Naive thymus-derived CD4-positive, alpha-beta T cell (primary cell): ENCODE results near the gene CCR1. TPM values are rescaled to one million over a fixed set of nuclear protein-coding genes. Genes with fewer than 3 reads are reported as not detected.

Experiments used
- ATAC-seq: fragments of 150-1000 bp; cut with Tn5 transposase; 2 replicates; pipeline ENCODE4 v1.10.0; 2021; ENCODE audit warnings: mild to moderate bottlenecking, moderate library complexity
- CTCF ChIA-PET: fragments of 350-600 bp; sonication (Branson Sonifier 250); formaldehyde crosslinking; loops from one replicate; lab custom pipeline; 2021; ENCODE audit warnings: antibody characterized with exemption; lab: Charles Lee
- POLR2A ChIA-PET: fragments of 350-600 bp; sonication (Branson Sonifier 250); formaldehyde crosslinking; loops from one replicate; lab custom pipeline; 2021; ENCODE audit warnings: antibody characterized with exemption, inconsistent platforms; lab: Charles Lee
- DNase-seq, 9 donors: peaks; one replicate each; pipeline versions ENCODE4 v3.0.0 to v3.0.0-alpha.2; 2020 to 2022; ENCODE audit warnings: mixed read lengths in 1 of 9
- H3K27ac ChIP-seq: one replicate; pipeline ENCODE4 v1.7.0; 2013; ENCODE audit warnings: mild to moderate bottlenecking, low read depth, low read length, moderate library complexity
- H3K27me3 ChIP-seq, 2 donors: one replicate each; pipeline ENCODE4 v1.7.0; 2013; ENCODE audit warnings: low read length in 2 of 2, mild to moderate bottlenecking in 2 of 2, moderate library complexity in 2 of 2; ENCODE audit not compliant: control insufficient read depth in 2 of 2, insufficient read depth in 2 of 2
- H3K36me3 ChIP-seq, 3 experiments: 1 replicate in 2 of 3; 2 replicates in 1 of 3; pipeline ENCODE4 v1.7.0; 2013; ENCODE audit warnings: low read length in 3 of 3, mild to moderate bottlenecking in 3 of 3, moderate library complexity in 1 of 3; ENCODE audit not compliant: insufficient read depth in 3 of 3, control insufficient read depth in 2 of 3
- H3K4me1 ChIP-seq, 2 donors: one replicate each; pipeline ENCODE4 v1.7.0; 2013; ENCODE audit warnings: low read length in 2 of 2, mild to moderate bottlenecking in 2 of 2, moderate library complexity in 1 of 2; ENCODE audit not compliant: control insufficient read depth in 2 of 2, insufficient read depth in 2 of 2
- H3K4me3 ChIP-seq: 2 replicates; pipeline ENCODE4 v1.7.0; 2013; ENCODE audit warnings: mild to moderate bottlenecking, low read length
- H3K9me3 ChIP-seq, 3 experiments: 1 replicate in 2 of 3; 2 replicates in 1 of 3; pipeline ENCODE4 v1.7.0; 2013; ENCODE audit warnings: low read length in 3 of 3; ENCODE audit not compliant: control insufficient read depth in 2 of 3
- H3K27ac Mint-ChIP-seq, 9 donors: one replicate each; pipeline ENCODE4 v1.8.0; 2020 to 2022; ENCODE audit warnings: mixed read lengths in 9 of 9, mild to moderate bottlenecking in 8 of 9, moderate library complexity in 5 of 9, inconsistent platforms in 2 of 9
- H3K27me3 Mint-ChIP-seq, 5 donors: one replicate each; pipeline ENCODE4 v1.8.0; 2021 to 2022; ENCODE audit warnings: mixed read lengths in 5 of 5, mild to moderate bottlenecking in 1 of 5
- H3K36me3 Mint-ChIP-seq, 5 donors: one replicate each; pipeline ENCODE4 v1.8.0; 2020 to 2022; ENCODE audit warnings: mixed read lengths in 5 of 5, mild to moderate bottlenecking in 3 of 5, inconsistent platforms in 1 of 5
- H3K4me1 Mint-ChIP-seq, 7 donors: one replicate each; pipeline ENCODE4 v1.8.0; 2020 to 2022; ENCODE audit warnings: mixed read lengths in 7 of 7, mild to moderate bottlenecking in 3 of 7, inconsistent platforms in 1 of 7
- H3K4me3 Mint-ChIP-seq, 10 donors: one replicate each; pipeline ENCODE4 v1.8.0; 2020 to 2022; ENCODE audit warnings: mild to moderate bottlenecking in 10 of 10, mixed read lengths in 10 of 10, moderate library complexity in 6 of 10, inconsistent platforms in 2 of 10
- H3K9me3 Mint-ChIP-seq, 11 donors: one replicate each; pipeline ENCODE4 v1.8.0; 2020 to 2022; ENCODE audit warnings: mixed read lengths in 11 of 11, mild to moderate bottlenecking in 4 of 11, inconsistent platforms in 1 of 11, moderate library complexity in 1 of 11
- intact Hi-C, 2 donors: fragments of 100-400 bp; cut with micrococcal nuclease; formaldehyde crosslinking; loops; one replicate each; pipeline ENCODE4 v1.15.1; 2023
- polyA plus RNA-seq, 2 donors: library from polyadenylated mRNA; unstranded; fragments of 300-500 nt; fragmentation: Illumina TruSeq; gene quantifications; one replicate each; pipeline ENCODE4 v1.2.3, GENCODE V29; 2021
- total RNA-seq, 6 experiments: library from RNA in 5 of 6; stranded (reverse) in 5 of 6; gene quantifications; 1 replicate in 5 of 6; 2 replicates in 1 of 6; pipeline ENCODE4 v1.2.3 and lab custom pipeline; 2021 to 2026

The CCR1 gene
- total and polyA plus RNA-seq, 7 experiments from 2014 or later: 0.08 to 27.6 (median 2.6) TPM

DNA sequence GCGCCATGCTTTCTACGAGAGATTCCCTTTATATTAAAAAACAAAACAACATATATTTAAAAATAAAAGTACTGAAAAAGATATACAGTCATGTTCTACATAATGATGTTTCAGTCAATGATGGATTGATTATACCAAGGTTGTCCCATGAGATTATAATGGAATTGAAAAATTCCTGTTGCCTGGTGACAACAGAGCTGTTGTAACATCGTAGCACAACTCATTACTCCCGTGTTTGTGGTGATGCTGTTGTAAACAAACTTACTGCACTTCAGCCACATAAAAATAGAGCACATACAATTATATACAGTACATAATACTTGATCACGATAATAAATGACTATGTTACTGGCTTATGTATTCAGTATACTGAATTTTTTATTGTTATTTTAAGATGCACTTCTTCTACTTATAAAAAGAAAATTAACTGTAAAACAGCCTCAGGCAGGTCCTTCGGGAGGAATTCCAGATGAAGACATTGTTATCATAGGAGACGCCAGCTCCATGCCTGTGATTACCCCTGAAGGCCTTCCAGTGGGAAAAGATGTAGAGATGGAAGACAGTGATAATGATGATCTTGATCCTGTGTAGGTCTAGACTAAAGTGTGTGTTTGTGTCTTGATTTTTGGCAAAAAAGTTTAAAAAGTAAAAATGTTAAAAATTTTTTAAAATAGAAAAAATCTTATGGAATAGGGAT, 11.7 kb downstream of the CCR1 start:
- CTCF ChIA-PET: interaction anchor here (0.6 to 1.0 kb wide), 2 partner anchors 17 to 102 kb away, joined by 3 to 4 read pairs; no protein-coding TSS in a partner anchor
- H3K36me3 Mint-ChIP-seq: peaks cover 0 to 38% (median 12%) of the 10 kb centered on the region in 5 donors

DNA sequence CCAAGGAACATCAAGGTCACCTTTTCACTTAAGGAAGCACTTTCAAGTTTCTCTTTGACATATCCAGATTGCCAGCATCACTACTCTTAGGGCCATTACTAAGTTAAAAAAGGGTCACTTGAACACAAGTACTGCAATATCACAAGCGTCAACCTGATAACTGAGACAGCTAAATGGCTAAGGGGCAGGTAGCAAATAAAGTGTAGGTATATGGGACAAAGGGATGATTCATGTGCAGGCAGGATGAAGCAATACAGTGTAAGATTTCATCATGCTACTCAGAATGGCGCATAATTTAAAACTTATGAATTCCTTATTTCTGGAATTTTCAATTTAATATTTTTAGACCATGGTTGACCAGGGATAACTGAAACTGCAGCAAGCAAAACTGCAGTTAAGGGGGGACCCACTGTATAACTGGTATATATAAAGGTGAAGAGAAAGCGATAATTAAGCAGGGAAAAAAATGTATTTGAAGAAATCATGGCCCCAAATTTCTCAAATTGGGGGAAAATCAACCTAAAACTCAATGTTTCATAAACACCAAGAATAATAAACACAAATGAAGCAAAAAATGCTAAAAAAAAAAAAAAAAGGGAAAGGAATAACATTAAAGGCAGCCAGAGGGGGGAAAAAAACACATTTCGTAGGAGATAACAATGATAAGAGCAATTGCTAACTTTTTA, 13.1 kb downstream of the CCR1 start:
- CTCF ChIA-PET: no interaction called here
- intact Hi-C loops: no loop called here
- Histone ChIP-seq H3K9me3 (peaks cover 0 to 6% (median 3%) of the 10 kb centered on the region in 3 experiments), H3K4me3 (no peak overlapping the region), H3K4me1 (no peaks in the 10 kb centered on the region), H3K27ac (no peak overlapping the region), H3K36me3 (no peaks in the 10 kb centered on the region), H3K27me3 (no peaks in the 10 kb centered on the region)
- Mint-ChIP-seq H3K9me3 (peaks cover 6 to 43% (median 24%) of the 10 kb centered on the region in 11 donors), H3K4me1 (peaks cover 0 to 3% (median 0%) of the 10 kb centered on the region in 7 donors), H3K36me3 (peaks cover 0 to 31% (median 12%) of the 10 kb centered on the region in 5 donors), H3K27me3 (peaks cover 5 to 31% (median 10%) of the 10 kb centered on the region in 5 donors), H3K4me3 (no peak overlapping the region), H3K27ac (no peak overlapping the region)
- no peak for DNase-seq
- POLR2A ChIA-PET: no interaction called here
- ATAC-seq: no peak

More for the DNA sequence above, 11.7 kb downstream of the CCR1 start:
- Histone ChIP-seq H3K36me3 (no peaks in the 10 kb centered on the region), H3K27me3 (no peaks in the 10 kb centered on the region), H3K9me3 (peaks cover 0 to 6% (median 3%) of the 10 kb centered on the region in 3 experiments), H3K27ac (no peak overlapping the region), H3K4me3 (no peak overlapping the region), H3K4me1 (no peaks in the 10 kb centered on the region)
- Mint-ChIP-seq H3K4me1 (peaks cover 0 to 5% (median 0%) of the 10 kb centered on the region in 7 donors), H3K27ac (no peak overlapping the region), H3K4me3 (no peak overlapping the region), H3K9me3 (peaks cover 6 to 42% (median 24%) of the 10 kb centered on the region in 11 donors), H3K27me3 (peaks cover 4 to 27% (median 10%) of the 10 kb centered on the region in 5 donors)
- intact Hi-C loops: no loop called here
- DNase-seq (no peak), ATAC-seq (no peak)
- POLR2A ChIA-PET: no interaction called here

DNA sequence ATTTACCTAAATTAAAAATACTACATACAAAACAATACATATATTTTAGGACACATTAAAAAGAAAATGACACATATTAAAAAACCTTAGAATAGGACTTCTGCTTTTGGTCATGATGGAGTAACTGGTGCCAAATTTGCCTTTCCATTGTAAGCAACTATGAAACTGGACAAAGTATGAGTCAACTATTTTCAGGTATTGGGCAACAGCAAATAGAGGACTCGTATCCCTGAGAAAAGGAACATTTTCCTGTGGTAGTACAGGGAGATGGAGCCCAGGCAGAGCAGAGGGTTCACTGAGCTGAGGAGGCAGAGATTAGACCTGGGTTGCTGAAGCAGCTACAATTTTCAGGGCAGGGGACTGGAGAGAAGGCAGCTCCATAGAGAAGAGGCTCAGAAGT, 14.7 kb downstream of the CCR1 start:
- H3K27ac Mint-ChIP-seq: no peak overlapping the region

DNA sequence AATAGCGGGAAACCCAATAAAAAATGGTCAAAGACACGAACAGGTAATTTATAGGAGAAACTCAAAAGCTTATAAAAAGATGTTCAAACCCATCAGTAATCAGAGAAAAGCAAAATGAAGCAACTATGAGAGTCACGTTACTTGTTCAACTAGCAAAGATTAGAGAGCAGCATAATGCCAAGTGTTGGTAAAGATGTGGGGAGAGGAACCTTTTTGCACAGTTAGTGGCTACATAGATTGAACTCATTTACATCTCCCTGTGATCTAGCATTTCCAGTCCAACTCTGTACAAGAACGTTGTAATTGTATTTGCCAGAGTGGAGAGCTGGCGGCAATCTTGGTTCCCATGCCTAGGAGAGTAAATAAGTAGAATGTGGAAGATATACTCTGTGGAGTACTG, 15.2 kb downstream of the CCR1 start:
- Histone ChIP-seq H3K9me3 (peaks cover 0 to 6% (median 3%) of the 10 kb centered on the region in 3 experiments), H3K4me1 (no peaks in the 10 kb centered on the region), H3K36me3 (no peaks in the 10 kb centered on the region), H3K27me3 (no peaks in the 10 kb centered on the region), H3K4me3 (no peak overlapping the region), H3K27ac (no peak overlapping the region)
- intact Hi-C loops: no loop called here
- H3K36me3 Mint-ChIP-seq: peaks cover 0 to 28% (median 12%) of the 10 kb centered on the region in 5 donors
- POLR2A ChIA-PET: no interaction called here
- peaks cover 6 to 39% (median 22%) of the 10 kb centered on the region in 11 donors for H3K9me3 Mint-ChIP-seq
- peaks cover 5 to 22% (median 10%) of the 10 kb centered on the region in 5 donors for H3K27me3 Mint-ChIP-seq
- DNase-seq (no peak), ATAC-seq (no peak)
- CTCF ChIA-PET: no interaction called here
- H3K27ac Mint-ChIP-seq: no peak overlapping the region
- H3K4me3 Mint-ChIP-seq: no peak overlapping the region
- H3K4me1 Mint-ChIP-seq: peaks cover 0 to 6% (median 0%) of the 10 kb centered on the region in 7 donors

More for the DNA sequence above, 14.7 kb downstream of the CCR1 start:
- Histone ChIP-seq H3K9me3 (peaks cover 0 to 6% (median 3%) of the 10 kb centered on the region in 3 experiments), H3K4me1 (no peaks in the 10 kb centered on the region), H3K27me3 (no peaks in the 10 kb centered on the region), H3K36me3 (no peaks in the 10 kb centered on the region), H3K4me3 (no peak overlapping the region), H3K27ac (no peak overlapping the region)
- Mint-ChIP-seq H3K4me1 (peaks cover 0 to 3% (median 0%) of the 10 kb centered on the region in 7 donors), H3K9me3 (peaks cover 6 to 41% (median 24%) of the 10 kb centered on the region in 11 donors), H3K27me3 (peaks cover 5 to 24% (median 10%) of the 10 kb centered on the region in 5 donors), H3K36me3 (peaks cover 0 to 29% (median 12%) of the 10 kb centered on the region in 5 donors), H3K4me3 (no peak overlapping the region)
- DNase-seq (no peak), ATAC-seq (peak; percentile 60)
- ChIA-PET CTCF (no interaction called here), POLR2A (no interaction called here)
- intact Hi-C loops: no loop called here

DNA sequence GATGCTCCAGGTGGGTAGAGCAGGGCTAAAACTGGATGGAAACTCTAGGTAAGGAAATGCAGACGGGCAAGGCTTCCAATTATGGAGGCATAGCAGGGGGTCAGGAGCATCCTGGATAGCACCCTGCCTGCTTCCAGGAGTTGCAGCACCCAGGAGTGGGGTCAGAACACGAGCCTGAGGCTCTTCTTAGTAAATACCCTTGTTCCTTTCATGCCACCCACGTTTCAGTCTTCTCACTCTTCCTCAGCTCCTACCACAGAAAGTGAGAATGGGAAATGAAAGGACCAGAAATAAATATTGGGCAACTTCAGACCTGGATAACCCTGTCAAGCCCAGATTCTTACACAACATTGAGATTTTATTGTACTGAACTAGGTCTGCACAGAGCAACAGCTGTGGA, 16.4 kb downstream of the CCR1 start:
- POLR2A ChIA-PET: no interaction called here
- H3K36me3 ChIP-seq: no peaks in the 10 kb centered on the region
- H3K9me3 Mint-ChIP-seq: peaks cover 6 to 39% (median 22%) of the 10 kb centered on the region in 11 donors
- peaks cover 5 to 24% (median 10%) of the 10 kb centered on the region in 5 donors for H3K27me3 Mint-ChIP-seq
- H3K4me3 ChIP-seq: no peak overlapping the region
- H3K27ac ChIP-seq: no peak overlapping the region
- no peak for DNase-seq
- H3K4me3 Mint-ChIP-seq: no peak overlapping the region
- intact Hi-C loops: no loop called here
- peaks cover 0 to 27% (median 12%) of the 10 kb centered on the region in 5 donors for H3K36me3 Mint-ChIP-seq
- H3K4me1 ChIP-seq: peaks cover 0 to under 1% of the 10 kb centered on the region in 2 donors
- H3K9me3 ChIP-seq: peaks cover 0 to 6% (median 0%) of the 10 kb centered on the region in 3 experiments
- no peak overlapping the region for H3K27ac Mint-ChIP-seq
- H3K4me1 Mint-ChIP-seq: peaks cover 0 to 19% (median 4%) of the 10 kb centered on the region in 7 donors
- no peak for ATAC-seq
- H3K27me3 ChIP-seq: no peaks in the 10 kb centered on the region
- CTCF ChIA-PET: no interaction called here

DNA sequence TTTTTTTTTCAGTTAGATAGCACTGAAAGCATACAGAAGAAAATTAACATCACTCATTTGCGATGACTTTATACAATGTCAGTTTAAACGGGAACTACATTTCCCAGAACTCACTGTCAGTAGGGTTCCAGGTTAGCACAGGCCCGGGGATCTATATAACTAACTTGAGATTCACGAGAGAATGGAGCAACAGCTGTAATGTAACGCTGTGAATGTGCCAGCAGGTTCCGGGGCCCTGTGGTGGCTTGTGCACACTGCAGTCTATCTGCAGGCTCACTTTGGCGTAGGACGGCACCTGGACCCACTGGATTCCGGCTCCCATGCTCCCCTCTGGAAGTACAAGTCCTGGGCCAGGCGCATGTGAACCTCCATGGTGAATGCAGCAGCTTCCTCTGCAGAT, 19.4 kb downstream of the CCR1 start:
- Mint-ChIP-seq H3K4me3 (no peak overlapping the region), H3K4me1 (peaks cover 0 to 28% (median 4%) of the 10 kb centered on the region in 7 donors), H3K36me3 (peaks cover 0 to 13% (median 5%) of the 10 kb centered on the region in 5 donors), H3K27me3 (peaks cover 5 to 30% (median 10%) of the 10 kb centered on the region in 5 donors), H3K27ac (no peak overlapping the region), H3K9me3 (peaks cover 4 to 21% (median 11%) of the 10 kb centered on the region in 11 donors)
- ChIA-PET CTCF (interaction anchor here (0.7 kb wide), 1 partner anchor 21 kb away, joined by 5 read pairs; no protein-coding TSS in a partner anchor), POLR2A (no interaction called here)
- no peak overlapping the region for H3K4me3 ChIP-seq
- ATAC-seq (no peak), DNase-seq (no peak)
- no peaks in the 10 kb centered on the region for H3K27me3 ChIP-seq
- peaks cover 0 to 3% of the 10 kb centered on the region in 2 donors for H3K4me1 ChIP-seq
- H3K9me3 ChIP-seq: peaks cover 0 to 4% (median 0%) of the 10 kb centered on the region in 3 experiments
- intact Hi-C loops: no loop called here
- no peaks in the 10 kb centered on the region for H3K36me3 ChIP-seq
- no peak overlapping the region for H3K27ac ChIP-seq
